AG09319 (cell line): ENCODE measurements around the gene IFNLR1.

Experiments
- DNase-seq: peaks from one replicate; pipeline ENCODE4 v3.0.0-alpha.2; 2010; ENCODE audit warnings: low read depth; ENCODE audit errors: extremely low read depth
- CTCF ChIP-seq: IDR thresholded peaks from 2 replicates; pipeline ENCODE4 v1.5.1; 2011; ENCODE audit warnings: low read depth, mild to moderate bottlenecking, inconsistent platforms, low read length, moderate library complexity

IFNLR1 gene

GRCh38 chr1:24138476-24139221, 48.4 kb downstream of the IFNLR1 start:
- TF ChIP-seq CTCF: no peak
- no peak for DNase-seq

GRCh38 chr1:24136956-24137539, 50.0 kb downstream of the IFNLR1 start:
- no peak for TF ChIP-seq CTCF
- DNase-seq: no peak

- no peak for TF ChIP-seq CTCF
- DNase-seq: no peak
Observed at GRCh38 chr1:24134376-24134775, 52.7 kb downstream of the IFNLR1 start.

GRCh38 chr1:24133819-24134218, 53.3 kb downstream of the IFNLR1 start:
- TF ChIP-seq CTCF: no peak
- DNase-seq: no peak

- no peak for DNase-seq
- TF ChIP-seq CTCF: no peak
Observed at GRCh38 chr1:24130385-24130784, 56.7 kb downstream of the IFNLR1 start.

GRCh38 chr1:24127801-24128363, 59.2 kb downstream of the IFNLR1 start:
- no peak for TF ChIP-seq CTCF

GRCh38 chr1:24127134-24127800, 59.8 kb downstream of the IFNLR1 start:
- DNase-seq: no peak
- TF ChIP-seq CTCF: no peak

More at GRCh38 chr1:24127801-24128363, 59.2 kb downstream of the IFNLR1 start:
- no peak for DNase-seq
